Measurements from ENCODE around the gene DDX31.

The DDX31 gene

DNA sequence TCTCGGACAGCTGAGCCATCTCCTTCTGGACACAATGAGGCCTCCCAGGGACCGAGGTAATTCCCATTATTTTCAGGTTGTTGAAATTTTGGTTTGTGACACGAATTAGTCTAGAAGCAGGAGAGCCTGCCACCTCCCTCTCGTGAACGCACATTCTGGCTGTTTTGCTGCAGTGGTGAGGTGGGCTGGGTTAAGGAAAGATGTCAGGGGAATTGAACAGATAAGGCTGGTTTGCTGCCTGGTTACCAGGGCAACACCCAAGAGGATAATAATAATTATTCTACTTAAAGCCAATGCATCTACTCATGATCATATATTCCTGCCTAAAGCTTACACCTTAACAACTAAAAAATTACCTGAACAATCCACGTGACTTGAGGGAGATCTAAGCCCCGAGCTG is 38.1 kb downstream of the DDX31 start:
- no peak for DNase-seq

DNA sequence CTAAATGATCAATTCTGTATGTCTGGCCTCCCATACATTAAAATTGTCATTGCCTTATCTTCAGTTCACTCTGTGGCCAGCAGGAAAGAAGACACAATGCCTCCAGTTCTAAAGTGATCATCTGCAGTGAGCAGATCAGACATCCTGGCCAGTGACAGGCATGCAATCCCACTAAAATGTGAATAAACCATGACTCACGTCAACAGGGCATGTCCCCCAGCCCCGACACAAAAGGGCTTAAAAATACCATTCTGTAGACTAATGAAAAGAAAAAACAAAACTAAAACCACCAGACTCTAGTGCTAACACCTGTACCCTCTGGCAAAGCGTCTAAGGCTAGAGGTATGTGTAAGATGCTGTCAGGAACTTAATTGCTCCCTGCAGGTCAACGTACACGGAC is 38.5 kb downstream of the DDX31 start:
- DNase-seq: no peak

DNA sequence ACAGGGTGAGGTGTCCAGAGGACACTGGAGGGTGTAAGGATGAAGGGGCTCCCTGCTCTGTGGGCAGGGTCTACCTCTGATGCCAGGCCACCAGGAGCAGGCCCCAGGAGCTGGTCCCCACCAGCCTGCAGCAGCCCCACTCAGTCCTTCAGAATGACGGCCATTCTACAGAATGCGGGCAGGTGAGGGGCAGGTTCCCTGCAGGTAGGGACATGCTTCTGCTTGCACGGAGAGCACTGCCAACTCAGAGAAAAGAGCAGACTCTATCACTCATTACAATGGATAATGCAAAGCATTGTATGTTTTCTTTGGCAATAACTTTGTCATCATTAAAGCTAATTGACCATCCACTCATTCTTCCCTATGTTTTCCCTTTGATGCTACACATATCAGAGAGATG is 39.0 kb downstream of the DDX31 start:
- no peak for DNase-seq

DNA sequence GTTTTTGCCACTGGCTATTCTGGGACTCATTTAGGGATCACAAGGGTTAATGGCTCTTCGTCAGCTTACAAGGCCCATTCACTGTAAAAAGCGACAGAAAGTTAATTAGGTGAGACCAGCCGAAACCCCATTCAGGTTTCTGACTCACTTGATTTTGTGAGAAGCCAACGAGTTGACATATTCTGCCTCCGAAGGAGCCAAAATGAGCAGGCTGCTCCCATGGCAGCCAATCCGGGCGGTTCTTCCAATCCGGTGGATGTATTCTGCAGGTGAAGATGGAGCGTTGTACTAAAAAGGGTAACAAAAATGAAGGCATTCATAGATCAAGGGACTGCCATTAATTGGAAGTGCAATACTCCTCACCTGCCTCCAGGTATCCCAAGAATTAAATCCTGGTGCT is 39.7 kb downstream of the DDX31 start:
- no peak for DNase-seq

DNA sequence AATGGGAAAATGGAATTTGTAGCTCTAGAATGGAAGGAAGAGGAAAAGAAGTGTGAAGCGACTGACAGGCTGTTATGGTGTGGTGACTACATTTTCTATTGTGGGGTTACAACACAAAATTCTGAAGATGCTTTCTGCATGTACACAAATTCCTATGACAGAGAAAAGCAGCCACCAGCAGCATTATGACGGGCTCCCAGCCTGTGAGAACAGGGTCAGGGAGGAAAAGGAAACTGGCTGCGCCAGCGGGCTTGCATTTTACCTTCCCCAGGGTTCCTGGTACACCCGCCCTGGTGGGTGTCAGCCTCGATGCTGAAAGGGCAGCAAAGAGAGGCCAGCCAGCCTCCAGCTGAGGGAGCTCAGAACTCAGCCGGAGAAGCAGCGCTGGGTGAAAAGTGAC is 41.0 kb downstream of the DDX31 start:
- no peak for DNase-seq

DNA sequence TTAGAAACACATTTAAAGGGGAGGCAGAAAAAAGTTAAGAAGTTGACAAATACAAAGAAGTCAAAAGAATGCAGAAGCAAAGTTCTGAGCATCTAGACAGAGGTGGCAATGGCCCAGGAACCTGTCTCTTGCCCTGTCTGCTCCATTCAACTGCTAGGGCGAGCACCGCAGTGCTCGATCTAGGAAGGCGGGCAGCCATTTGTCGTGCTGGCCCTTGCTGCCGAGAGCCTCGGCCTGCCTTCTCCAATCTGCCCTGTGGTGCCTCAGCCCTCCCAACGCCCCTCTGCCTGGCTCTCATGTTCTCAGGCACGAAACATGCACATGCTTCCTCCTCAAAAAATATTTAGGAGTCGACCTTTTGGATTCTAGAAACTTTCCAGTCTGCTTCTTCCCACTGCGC is 42.2 kb downstream of the DDX31 start:
- DNase-seq: no peak

DNA sequence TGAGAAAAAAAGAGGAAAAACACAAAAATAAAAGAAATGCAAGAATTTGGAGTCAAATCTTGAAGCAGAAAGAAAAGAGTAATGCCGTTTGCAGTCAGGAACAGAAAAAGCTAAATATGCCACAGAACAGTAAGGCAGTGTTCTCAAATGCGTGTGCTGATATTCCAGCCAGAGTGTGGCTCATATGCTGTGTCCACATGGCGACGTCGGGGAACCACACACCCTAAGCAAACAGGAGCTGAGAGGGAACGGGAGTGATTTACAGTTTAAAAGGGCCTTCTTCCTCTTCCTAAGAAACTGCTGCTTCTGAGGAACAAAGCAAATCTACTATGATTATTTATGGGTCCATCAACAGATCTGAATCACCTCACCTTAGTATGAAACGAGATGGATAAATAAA is 42.7 kb downstream of the DDX31 start:
- no peak for DNase-seq

DNA sequence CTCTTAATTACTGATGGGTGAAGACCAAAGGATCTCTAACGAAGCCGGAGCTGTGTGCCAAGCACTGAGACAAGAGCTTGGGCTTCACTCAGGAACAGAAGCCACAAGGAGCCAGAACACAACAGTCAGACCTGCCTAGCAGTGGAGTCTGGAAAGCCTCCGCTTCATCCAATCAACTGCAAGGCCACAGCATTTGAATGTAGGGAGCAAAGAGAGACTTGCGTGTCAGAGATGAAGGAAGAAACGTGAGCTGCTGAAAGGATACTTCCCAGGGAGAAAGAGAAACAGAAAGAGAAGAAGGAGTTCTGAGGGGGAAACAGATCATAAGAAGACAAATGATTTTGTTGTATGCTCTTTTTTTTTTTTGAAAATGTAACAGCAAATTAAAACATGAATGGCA is 43.5 kb downstream of the DDX31 start:
- DNase-seq: no peak

DNA sequence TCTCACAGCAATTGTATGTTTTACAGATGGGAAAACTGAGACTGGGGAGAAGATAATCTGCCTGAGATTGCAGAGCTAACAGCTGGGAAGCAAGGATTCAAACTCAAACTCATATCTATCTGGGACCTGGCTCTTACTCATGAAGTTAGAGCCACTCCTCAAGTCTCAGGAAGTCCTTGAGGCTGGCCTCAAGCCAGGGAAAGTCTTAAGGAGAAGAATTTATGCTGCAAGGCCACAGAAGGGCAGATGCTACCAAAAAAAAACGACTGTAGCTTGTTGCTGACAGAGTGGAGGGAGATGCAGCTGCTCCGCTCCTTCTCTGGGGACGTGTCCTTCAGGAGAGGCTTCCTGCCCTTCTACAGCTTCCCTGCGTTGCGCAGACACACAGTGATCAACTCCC is 47.6 kb downstream of the DDX31 start:
- DNase-seq: no peak

DNA sequence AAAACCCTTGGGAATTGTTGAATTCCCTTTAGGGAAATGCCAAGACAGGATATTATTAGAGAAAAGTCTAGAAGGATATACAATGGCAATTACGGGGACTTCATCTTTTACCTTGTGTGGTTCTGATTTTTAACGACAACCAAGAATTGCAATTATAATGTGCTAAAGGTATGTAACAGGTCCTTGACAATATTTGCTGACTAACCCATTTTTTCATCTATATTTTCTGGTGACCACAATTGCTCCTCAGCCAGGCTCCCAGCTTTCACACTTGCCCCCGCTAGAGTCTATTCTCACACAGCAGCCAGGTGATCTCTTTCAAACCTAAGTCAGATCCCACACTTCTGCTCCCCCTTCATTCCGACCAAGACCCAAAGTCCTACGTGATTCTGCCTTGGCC is 53.1 kb downstream of the DDX31 start:
- no peak for DNase-seq

DNA sequence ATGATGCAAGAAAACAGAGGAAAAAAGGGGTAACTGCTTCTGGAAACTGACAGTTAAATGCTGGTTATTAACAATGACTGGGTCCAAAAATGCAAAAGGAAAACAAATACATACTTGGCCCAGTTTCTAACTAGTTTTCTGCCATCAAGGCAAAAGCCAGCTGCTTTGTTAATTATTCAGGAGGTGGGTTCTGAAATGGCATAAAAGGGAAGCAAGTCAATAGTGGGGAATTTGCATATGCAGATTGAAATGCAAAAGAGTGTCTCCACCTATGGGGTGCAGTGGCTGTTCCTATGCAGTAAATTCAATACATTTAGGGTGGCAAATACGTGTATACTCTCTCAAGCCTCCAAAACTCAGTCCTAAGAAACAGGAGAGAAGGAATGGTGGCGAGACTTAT is 54.0 kb downstream of the DDX31 start:
- DNase-seq: no peak

DNA sequence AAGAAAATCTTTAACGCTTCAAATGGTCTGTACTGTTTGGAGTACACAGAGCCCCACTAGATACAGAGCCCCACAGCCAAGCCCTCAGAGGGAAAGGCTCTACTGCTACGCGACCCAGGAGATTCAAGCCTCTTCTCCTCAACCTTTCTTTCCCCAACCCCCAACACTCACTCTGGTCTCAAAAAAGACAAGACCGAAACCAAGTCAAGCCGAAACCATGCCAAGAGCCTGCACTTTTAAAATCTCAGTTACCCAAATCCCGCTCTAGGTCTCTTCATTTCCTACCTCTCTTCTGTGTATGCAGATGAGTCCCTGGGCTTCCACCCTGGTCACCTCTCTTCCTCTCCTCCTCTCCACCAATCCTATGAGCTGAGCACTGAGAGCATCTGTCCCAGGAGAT is 55.5 kb downstream of the DDX31 start:
- no peak for DNase-seq

DNA sequence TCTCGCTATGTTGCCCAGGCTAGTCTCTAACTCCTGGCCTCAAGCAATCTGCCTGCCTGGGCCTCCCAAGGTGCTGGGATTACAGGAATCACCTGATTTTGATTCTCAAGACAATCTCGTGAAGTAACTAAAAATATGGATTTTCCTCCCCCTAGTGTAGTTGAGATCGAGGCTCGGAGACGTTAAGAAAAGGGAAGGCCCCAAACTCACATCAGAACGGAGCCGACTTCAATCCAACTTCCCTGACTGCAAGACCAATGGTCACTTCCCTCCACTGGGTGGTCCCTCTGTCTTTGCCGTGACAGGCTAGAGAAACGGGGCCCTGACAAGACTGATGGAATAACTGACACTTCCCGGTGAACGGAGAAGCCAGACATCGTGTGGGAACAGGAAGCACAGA is 59.1 kb downstream of the DDX31 start:
- no peak for DNase-seq

DNA sequence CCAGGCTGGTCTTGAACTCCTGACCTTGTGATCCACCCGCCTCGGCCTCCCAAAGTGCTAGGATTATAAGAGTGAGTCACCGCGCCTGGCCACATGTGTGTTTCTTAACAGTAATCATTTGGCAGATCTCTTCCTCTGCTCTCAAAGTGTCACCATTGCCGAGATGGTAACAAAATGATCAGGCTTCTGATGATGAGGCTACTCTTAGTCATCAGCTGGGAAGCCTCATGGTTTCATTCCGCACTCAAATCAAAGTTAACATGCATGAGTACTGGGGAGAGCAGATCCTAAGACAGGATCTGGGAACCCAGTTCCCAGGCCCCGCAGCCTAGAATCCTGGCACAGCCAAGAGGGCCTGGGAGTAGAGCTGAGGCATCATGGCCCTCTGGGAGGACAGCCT is 60.0 kb downstream of the DDX31 start:
- no peak for DNase-seq

DNA sequence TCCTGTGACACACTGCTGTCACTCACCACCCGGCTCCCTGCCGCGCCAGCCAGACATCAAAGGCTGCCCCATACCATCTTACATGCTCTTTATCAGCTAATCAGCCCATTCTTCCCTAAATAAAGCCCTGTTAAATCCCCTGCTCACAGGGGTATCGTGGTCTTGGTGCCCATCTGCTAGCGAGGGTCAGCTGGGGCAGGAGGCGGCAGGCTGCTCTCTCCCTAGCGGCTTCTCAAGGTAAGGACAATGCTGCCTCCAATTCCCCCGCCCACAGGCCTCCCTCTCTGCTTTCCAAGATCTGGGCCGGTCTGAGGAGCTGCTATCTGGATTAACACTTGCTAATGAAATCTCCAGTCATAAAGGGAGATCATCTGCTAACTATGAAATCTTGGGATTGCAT is 60.6 kb downstream of the DDX31 start:
- DNase-seq: no peak

DNA sequence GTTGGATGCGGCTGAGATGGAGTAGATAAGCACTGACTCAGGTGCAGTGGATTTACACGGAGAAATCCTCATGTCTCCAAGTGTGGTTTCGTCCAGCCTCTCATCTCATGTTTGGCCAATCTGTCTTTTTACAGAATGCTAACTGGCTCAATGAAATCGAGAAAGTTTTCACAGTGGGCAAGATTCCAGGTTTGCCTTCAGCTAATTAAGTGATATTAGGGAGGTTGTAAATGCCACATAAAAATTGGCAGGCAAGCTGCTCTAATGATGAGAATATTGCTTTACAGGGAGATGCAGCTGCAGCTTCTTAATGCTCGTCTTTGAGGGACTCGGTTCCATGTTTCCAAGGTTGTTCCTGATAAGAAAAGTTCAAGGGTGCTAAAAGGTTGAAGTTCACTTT is 63.7 kb downstream of the DDX31 start:
- no peak for DNase-seq

DNA sequence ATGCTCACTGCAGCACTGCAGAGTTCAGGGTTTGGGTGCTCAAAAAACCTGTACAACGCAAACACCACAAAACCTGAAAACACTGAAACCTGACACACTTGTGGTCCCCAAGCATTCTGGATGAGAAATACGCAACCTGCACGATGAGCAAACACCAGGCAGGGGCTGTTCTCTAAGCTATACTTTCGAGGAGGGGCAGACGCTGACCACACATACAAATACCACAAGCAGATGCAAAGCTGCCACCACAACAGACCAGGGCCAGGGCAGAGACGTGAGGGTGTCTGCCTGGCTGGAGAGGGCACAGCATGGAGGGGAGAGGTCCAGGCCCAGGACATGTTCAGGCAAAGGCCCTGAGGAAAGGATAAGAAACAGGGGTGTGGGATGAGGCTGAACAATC is 64.4 kb downstream of the DDX31 start:
- no peak for DNase-seq

DNA sequence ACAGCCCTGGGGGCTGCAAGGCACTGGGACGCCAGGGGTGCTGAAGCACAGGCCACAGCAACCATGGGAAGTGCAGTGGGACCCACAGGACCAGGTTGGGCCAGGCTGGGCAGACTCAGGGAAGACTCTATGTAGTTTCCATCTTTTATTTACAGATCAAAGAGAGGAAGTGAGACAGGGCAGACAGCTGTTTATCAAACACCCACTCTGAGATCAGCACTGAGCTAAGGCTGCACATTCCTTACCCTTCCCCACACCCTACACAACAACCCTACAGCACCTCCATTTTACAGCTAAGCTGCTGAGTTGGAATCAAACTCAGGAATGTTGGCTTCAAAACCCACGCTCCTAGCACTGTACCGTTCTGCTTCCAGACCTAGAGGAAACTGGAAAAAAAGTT is 67.6 kb downstream of the DDX31 start:
- DNase-seq: no peak

DNA sequence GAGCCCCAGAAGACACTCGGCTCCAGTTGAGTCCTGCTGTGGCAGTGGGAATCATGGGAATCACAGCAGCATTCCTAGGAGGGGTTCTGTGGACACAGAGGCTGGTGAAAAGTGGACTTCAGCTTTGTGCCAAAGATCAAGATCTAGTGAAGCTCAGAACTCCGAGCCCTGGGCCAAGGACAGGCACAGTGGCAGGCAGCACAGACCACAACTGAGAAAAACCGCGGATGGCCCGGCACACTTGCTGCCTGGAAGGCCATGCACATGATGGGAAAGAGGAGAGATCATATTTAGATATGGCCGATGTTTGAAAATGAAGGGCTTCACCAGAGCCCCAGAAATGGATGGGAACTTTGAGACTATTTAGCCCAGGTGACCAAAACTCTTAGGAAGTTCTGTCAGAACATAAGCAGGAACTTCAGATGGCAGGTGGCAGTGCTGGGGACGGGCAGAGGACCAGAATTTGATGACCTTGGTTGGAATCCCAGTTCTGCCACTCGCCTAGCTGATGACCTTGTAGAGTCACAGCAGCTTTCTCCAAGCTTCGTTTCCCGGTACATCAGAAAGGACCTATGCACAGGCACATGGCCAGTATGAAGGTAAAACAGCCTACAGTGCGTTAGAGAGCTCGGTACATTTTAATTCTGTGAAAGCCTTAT is 69.3 kb downstream of the DDX31 start:
- DNase-seq: no peak

DNA sequence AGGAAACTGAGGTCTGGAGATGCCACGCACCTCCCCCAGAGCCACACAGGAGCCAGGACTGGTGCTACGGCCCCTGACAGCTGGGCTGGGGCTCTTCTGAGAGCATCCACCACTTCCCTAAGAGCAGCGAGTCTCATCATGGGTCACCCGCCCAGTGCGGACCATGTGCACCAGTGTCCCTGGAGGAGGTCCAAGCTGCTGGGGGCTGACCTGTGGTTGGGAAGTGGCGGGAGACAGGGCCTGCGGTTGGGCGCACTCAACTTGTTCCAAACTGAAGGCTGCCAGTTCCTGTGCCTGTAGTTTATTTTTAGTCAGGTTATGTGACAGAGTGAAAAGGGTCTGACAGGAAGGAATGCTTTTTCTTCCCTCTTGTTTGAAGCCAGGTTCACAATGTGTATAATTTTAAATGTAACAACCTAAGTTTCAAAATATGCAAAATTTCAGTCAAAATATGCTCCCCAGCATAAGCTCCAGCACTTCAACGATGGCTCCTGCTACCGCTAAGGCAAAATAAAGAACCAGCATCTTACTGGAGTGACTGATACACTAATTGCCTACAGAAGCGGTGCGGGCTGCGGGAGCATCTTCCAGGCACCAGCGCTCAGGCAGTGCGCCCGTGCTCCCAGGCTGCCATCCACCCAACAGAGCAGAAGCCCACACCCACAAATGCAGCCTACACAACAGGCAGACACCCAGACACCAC is 72.6 kb downstream of the DDX31 start:
- DNase-seq: no peak

DNA sequence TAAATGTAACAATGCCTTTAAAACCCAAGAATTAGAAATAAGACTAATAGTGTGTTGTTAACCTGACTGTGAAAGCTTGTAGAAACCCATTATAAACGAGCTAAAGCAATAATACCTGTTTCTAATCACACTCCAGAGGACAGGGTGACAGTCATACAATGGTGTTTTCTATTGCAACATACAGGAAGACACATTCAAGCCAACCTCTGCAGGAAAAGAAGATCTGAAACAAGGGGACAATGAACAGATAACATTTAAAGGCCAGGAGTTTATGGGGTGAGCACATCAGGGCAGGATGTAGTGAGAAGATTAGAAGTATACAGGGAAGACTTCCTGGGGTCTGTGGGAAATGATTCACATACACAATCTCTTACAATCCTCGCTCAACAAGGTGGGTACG is 73.6 kb downstream of the DDX31 start:
- DNase-seq: no peak

DNA sequence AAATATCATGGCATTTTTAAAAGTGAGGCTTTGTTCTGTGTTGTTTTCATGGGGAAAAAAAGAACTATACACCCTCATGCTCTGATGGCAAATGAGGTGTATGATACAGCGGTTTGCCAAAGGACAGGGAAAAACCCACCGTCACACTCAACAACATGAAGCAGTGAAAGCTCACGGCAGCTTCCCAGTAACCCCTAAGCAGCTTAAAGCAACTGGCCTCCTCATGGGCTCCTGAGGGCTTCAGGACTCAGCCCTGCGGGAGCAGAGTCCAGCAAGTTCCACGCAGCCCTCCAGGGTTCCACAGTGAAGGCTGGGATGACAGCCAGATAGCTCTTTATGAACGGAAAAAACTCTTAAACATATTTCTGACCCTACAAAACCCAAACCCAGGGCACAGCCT is 74.5 kb downstream of the DDX31 start:
- DNase-seq: no peak

DNA sequence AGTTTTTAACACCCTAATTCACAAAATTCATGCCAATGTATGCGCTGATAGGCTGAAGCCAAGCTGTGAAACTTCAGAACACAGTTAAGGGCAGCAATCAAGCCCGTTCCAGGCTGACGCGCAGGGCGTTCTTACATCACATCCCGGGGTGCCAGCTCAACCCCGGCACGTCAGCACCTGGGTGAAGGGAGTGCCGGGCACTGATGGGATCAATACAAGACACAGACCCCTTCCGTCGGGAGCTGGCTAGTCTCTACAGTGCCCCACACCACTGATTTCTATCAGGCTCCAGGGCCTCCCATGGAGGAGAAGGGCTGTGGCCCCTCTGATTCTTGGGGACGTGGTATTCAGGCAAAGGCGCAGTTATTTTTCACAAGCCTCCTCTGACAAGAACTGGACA is 75.4 kb downstream of the DDX31 start:
- DNase-seq: no peak

DNA sequence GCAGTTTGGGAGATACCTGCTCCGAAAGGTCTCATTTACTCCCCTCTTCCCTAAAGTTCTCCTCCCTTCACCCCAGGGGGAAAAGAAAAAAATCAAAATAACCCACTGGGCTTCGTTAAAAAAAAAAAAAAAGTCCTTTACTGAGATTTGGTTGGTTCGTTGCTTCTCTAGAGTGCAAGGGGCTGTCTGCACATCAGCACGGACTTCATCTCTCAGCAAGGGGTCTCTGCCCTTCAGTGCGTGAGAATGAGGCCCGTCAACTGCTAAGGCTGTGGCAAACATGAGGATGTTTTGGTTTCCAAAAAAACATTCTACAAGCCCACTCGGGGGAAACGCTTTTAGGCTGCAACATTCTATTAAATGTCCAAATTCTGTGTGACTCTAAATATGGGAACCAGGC is 77.3 kb downstream of the DDX31 start:
- no peak for DNase-seq

DNA sequence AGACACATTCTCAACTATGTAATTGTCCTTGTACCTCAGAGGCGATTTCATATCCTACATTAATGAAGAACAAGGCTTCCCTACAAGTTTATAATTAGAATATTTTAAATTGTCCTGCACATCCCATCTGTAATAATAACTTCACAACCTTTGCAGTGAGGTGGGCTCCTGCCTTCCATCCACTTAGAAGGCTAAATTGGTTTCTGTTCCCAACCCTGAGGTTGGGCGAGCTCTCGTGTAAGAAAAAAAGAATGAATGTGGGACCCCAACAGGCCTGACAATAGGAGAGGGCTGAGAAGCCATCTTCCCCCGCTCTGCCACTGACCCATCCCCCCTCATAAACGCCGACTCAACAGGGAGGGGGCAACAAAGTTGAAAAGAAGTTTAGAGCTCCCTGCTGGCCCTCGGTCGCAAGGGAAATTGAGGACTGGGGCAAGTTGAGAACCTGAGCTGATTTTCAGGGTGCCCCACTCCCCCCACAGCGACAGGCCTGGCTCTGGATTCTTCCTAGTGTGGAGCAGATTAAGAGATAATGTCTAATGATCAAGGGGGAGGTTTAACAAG is 78.0 kb downstream of the DDX31 start:
- DNase-seq: no peak

Measured in NCI-H226 (cell line).